ENCODE measurements around the gene ATP5IF1.

Gene ATP5IF1

DNA sequence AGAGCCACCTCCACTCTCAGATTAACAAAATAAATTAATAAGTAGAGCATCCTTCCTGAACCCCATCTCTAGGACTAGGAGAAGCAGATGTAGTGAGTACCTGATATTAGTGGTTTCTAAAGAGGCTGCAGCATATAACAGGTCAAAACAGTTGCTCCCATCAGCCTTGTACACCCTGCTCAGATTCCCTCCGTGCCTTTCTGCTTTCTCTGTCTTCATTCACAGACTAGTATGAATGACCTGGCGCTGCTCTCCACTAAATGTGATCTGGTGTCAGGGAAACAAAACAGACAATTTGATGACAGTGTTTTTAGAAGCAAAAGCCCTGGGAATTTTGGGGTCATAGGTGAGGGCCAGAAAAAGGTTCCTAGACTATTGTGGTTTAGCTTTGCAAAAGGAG, 31.7 kb downstream of the ATP5IF1 start:
- no peak for DNase-seq

GRCh38 chr1:28269529-28269928, 33.6 kb downstream of the ATP5IF1 start:
- DNase-seq, result no peak

- DNase-seq, result no peak
Measured at GRCh38 chr1:28272215-28272852, 36.4 kb downstream of the ATP5IF1 start.

GRCh38 chr1:28273216-28273860, 37.4 kb downstream of the ATP5IF1 start:
- DNase-seq, result no peak

DNA sequence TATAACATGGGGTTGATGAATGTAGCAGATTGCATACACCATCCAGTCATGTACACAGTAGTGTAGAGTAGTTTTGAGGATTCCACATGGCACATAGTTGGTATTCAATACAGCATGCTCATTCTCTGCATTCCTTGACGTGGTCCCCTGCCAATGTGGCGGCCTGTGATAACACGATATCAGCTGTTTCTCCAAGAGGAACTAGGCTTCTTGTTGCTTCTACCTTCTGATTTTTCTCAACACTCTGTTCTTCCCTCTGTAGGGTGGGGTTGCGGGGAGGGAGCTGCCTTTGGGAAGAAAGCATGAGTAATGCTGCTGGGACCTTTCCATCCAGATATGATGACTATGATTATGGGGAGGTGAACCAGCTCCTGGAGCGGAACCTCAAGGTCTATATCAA, 42.8 kb downstream of the ATP5IF1 start:
- no peak for DNase-seq

DNA sequence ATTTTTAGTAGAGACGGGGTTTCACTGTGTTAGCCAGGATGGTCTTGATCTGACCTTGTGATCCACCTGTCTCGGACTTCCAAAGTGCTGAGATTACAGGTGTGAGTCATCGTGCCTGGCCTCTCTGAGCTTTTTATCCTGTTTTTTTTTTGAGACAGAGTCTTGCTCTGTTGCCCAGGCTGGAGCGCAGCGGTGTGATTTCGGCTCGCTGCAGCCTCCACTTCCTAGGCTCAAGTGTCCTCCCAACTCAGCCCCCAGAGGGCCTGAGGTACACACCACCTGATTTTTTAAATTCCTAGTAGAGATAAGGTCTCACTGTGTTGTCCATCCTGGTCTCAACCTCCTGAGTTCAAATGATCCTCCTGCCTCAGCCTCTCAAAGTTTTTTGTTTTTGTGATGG, 43.8 kb downstream of the ATP5IF1 start:
- DNase-seq, result no peak

GRCh38 chr1:28280501-28280900, 44.6 kb downstream of the ATP5IF1 start:
- DNase-seq, result no peak

DNA sequence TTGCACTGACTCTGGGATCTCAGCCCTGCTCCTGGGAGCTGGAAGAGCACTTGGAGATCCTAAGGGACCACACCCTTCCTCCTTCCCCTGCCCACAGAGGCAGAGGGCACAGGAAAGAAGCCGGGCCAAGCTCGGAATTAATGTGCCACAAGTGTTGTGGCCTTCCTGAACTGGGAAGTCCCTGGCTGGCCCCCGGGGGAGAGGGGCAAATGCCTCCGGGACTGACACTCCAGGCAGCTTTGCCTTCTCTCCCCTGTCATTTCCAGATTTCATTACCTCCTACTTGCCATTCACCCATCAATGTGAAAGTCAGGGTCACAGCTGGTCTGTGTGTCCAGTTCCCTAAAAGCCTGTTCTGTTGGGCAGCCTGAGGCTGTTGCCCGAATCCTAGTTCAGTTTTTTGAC, 45.1 kb downstream of the ATP5IF1 start:
- DNase-seq, result no peak

- no peak for DNase-seq
Measured at GRCh38 chr1:28281608-28282425, 45.9 kb downstream of the ATP5IF1 start.

GRCh38 chr1:28282426-28283407, 46.8 kb downstream of the ATP5IF1 start:
- DNase-seq, result no peak

DNA sequence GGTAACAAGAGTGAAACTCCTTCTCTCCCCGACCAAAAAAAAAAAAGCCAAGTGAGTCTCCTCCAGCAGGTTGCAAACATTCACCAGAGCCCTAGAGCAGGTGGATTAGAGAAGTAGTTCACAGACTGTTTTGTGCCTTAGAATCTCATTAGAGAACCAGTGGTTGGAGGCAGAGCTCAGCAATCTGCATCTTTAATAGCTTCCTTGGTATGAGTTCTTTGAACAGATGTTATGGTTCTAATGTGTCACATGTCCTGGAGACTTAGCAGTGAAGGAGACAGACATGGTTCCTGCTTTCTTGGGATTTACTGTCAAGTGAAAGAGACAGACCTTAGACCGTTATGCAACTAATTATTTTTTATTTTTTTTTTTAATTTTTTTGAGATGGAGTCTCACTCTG, 50.2 kb downstream of the ATP5IF1 start:
- DNase-seq, result no peak

Measured in NCI-H2107 (cell line).